ENCODE results near the gene NACA.

The NACA gene

DNA sequence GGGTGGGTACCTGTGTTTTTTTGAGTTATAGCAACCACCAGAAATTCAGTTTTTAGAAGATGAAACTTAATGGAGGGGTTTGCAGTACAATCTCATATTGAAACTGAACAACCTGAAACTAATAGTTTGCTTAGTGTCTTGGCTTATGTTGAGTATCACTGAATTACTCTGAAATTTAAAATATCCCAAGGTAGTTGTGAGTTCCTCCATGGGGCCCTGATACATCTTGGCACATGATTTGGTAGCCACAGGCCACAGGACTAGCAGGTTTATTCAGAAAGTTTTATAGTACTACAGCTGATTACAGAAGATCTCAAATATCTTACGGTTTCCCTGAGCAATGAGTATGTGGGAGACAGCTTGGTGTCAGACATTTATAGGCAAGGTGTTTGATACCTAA lies 47.4 kb downstream of the NACA start:
- Histone ChIP-seq H4K20me1 (peaks cover 100% of the 10 kb centered on the region in 11 experiments), H3K9me3 (replicated peaks in 1 of 11) (no peaks in the 10 kb centered on the region), H3K36me3 (peaks cover 37 to 100% (median 96%) of the 10 kb centered on the region in 11 experiments), H3K27me3 (no peaks in the 10 kb centered on the region), H3K9ac (peak overlapping the region in 1 of 11 experiments; percentile 25; a peak in 1 of 22 replicates), H3K4me3 (no peak overlapping the region), H3K4me2 (0 out of 22 replicates have a peak overlapping the region, but pooled peaks of 1 of the 11 experiments have one; percentile 15), H3K27ac (peak overlapping the region in 1 of 11 experiments; percentile 14; a peak in 1 of 22 replicates), H3K4me1 (peaks cover 9 to 65% (median 41%) of the 10 kb centered on the region in 10 experiments; a peak in 19 of 20 replicates)
- no peak for TF ChIP-seq Cebpa-rat (IDR thresholded peaks at IDR 0.05)

GRCh38 chr12:56676851-56677580 lies 48.1 kb downstream of the NACA start:
- peaks cover 3 to 59% (median 34%) of the 10 kb centered on the region in 10 experiments; a peak in 18 of 20 replicates for H3K4me1 ChIP-seq
- H3K9me3 ChIP-seq (replicated peaks in 1 of 11): no peaks in the 10 kb centered on the region
- 0 out of 22 replicates have a peak overlapping the region, but pooled peaks of 1 of the 11 experiments have one; percentile 22 for H3K27ac ChIP-seq
- H3K4me3 ChIP-seq: no peak overlapping the region
- H3K36me3 ChIP-seq: peaks cover 44 to 100% (median 96%) of the 10 kb centered on the region in 11 experiments
- TF ChIP-seq Cebpa-rat (IDR thresholded peaks at IDR 0.05): no peak
- H4K20me1 ChIP-seq: peaks cover 100% of the 10 kb centered on the region in 11 experiments
- H3K27me3 ChIP-seq: no peaks in the 10 kb centered on the region
- no peak overlapping the region for H3K9ac ChIP-seq
- no peak overlapping the region for H3K4me2 ChIP-seq

GRCh38 chr12:56671608-56672007 lies 53.5 kb downstream of the NACA start:
- no peaks in the 10 kb centered on the region for H3K27me3 ChIP-seq
- peaks cover 65 to 100% (median 97%) of the 10 kb centered on the region in 11 experiments for H3K36me3 ChIP-seq
- TF ChIP-seq Cebpa-rat (IDR thresholded peaks at IDR 0.05): no peak
- no peak overlapping the region for H3K9ac ChIP-seq
- H3K4me1 ChIP-seq: peaks cover 0 to 16% (median 3%) of the 10 kb centered on the region in 10 experiments; a peak in 6 of 20 replicates
- H3K4me2 ChIP-seq: no peak overlapping the region
- H4K20me1 ChIP-seq: peaks cover 95 to 100% (median 100%) of the 10 kb centered on the region in 11 experiments
- no peaks in the 10 kb centered on the region for H3K9me3 ChIP-seq (replicated peaks in 1 of 11)
- no peak overlapping the region for H3K27ac ChIP-seq
- H3K4me3 ChIP-seq: no peak overlapping the region

DNA sequence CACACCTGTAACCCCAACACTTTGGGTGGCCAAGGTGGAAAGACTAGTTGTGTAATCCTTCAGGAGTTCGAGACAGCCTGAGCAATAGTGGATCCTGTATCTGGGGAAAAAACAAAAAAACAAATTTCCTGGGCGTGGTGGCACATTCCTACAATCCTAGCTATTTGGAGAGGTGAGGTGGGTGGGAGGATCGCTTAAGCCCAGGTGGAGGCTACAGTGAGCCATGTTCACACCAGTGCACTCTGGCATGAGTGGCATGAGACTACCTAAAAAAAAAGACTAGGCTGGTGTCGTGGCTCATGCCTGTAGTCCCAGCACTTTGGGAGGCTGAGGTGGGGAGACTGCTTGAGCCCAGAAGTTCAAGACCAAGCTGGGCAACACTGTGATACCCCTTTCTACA lies 54.3 kb downstream of the NACA start:
- no peak overlapping the region for H3K4me3 ChIP-seq
- peaks cover 87 to 100% (median 100%) of the 10 kb centered on the region in 11 experiments for H4K20me1 ChIP-seq
- no peak for TF ChIP-seq Cebpa-rat (IDR thresholded peaks at IDR 0.05)
- H3K27me3 ChIP-seq: no peaks in the 10 kb centered on the region
- no peak overlapping the region for H3K4me2 ChIP-seq
- no peaks in the 10 kb centered on the region for H3K9me3 ChIP-seq (replicated peaks in 1 of 11)
- peaks cover 73 to 100% (median 98%) of the 10 kb centered on the region in 11 experiments for H3K36me3 ChIP-seq
- no peak overlapping the region for H3K9ac ChIP-seq
- H3K27ac ChIP-seq: no peak overlapping the region
- H3K4me1 ChIP-seq: peaks cover 0 to 13% (median 0%) of the 10 kb centered on the region in 10 experiments; a peak in 4 of 20 replicates

DNA sequence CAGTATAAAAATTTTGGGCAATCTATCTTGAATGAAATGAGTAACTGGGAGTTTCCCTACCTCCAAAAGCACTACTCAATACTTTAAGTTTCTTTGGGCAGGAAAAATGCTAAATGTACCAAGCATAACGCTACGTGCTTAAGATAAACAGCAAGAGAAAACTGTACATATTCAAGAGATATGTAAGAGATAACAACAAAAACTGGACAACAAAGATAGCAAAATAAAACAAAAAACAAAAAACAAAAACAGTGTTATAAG lies 57.0 kb downstream of the NACA start:
- Histone ChIP-seq H4K20me1 (peaks cover 60 to 100% (median 98%) of the 10 kb centered on the region in 11 experiments), H3K27ac (no peak overlapping the region), H3K4me2 (no peak overlapping the region), H3K9me3 (replicated peaks in 1 of 11) (no peaks in the 10 kb centered on the region), H3K4me1 (peaks cover 0 to 11% (median 0%) of the 10 kb centered on the region in 10 experiments; a peak in 3 of 20 replicates), H3K36me3 (peaks cover 97 to 100% (median 100%) of the 10 kb centered on the region in 11 experiments), H3K4me3 (no peak overlapping the region), H3K9ac (no peak overlapping the region), H3K27me3 (no peaks in the 10 kb centered on the region)
- no peak for TF ChIP-seq Cebpa-rat (IDR thresholded peaks at IDR 0.05)

Measured in BLaER1 treated with 17β-estradiol and CSF1 and Interleukin-3, amounts not matched to agents 10 nM and 100 nM (cell line).